Stimulated activated CD4-positive, alpha-beta T cell treated with anti-CD3 and anti-CD28 coated beads, Interleukin-15, amount 100 ng/mL, for 48 hours (primary cell): ENCODE data around the gene TENM3.

Source experiments
- DNase-seq, 2 donors: peaks; one replicate each; pipeline ENCODE4 v3.0.0-alpha.2; 2020; ENCODE audit warnings: low read depth in 2 of 2

The TENM3 gene

GRCh38 chr4:182400081-182400480, 156.9 kb downstream of the TENM3 start:
- DNase-seq = no peak

- DNase-seq = no peak
Measured at GRCh38 chr4:182400790-182401189, 157.6 kb downstream of the TENM3 start.

GRCh38 chr4:182404376-182404775, 161.2 kb downstream of the TENM3 start:
- no peak for DNase-seq

- no peak for DNase-seq
Measured at GRCh38 chr4:182405087-182405486, 161.9 kb downstream of the TENM3 start.

GRCh38 chr4:182409271-182409670, 166.1 kb downstream of the TENM3 start:
- DNase-seq = no peak

GRCh38 chr4:182411391-182411790, 168.2 kb downstream of the TENM3 start:
- no peak for DNase-seq

- DNase-seq = no peak
Measured at GRCh38 chr4:182413550-182413949, 170.3 kb downstream of the TENM3 start.

- no peak for DNase-seq
Measured at GRCh38 chr4:182415116-182415515, 171.9 kb downstream of the TENM3 start.

- DNase-seq = no peak
Measured at GRCh38 chr4:182416067-182416466, 172.9 kb downstream of the TENM3 start.

- no peak for DNase-seq
Measured at GRCh38 chr4:182418054-182418734, 175.0 kb downstream of the TENM3 start.

GRCh38 chr4:182420189-182420588, 177.0 kb downstream of the TENM3 start:
- no peak for DNase-seq

GRCh38 chr4:182421753-182422152, 178.6 kb downstream of the TENM3 start:
- no peak for DNase-seq

GRCh38 chr4:182425302-182425701, 182.1 kb downstream of the TENM3 start:
- DNase-seq = no peak

- DNase-seq = no peak
Measured at GRCh38 chr4:182426901-182427300, 183.7 kb downstream of the TENM3 start.

- DNase-seq = no peak
Measured at GRCh38 chr4:182427554-182427953, 184.4 kb downstream of the TENM3 start.

GRCh38 chr4:182429896-182430295, 186.7 kb downstream of the TENM3 start:
- DNase-seq = no peak

- DNase-seq = no peak
Measured at GRCh38 chr4:182432819-182433218, 189.6 kb downstream of the TENM3 start.

- DNase-seq = no peak
Measured at GRCh38 chr4:182434720-182435119, 191.5 kb downstream of the TENM3 start.

GRCh38 chr4:182435401-182435800, 192.2 kb downstream of the TENM3 start:
- no peak for DNase-seq

- no peak for DNase-seq
Measured at GRCh38 chr4:182443070-182443469, 199.9 kb downstream of the TENM3 start.

GRCh38 chr4:182447767-182448280, 204.6 kb downstream of the TENM3 start:
- DNase-seq = no peak

- DNase-seq = peak; percentile 13 to 22
Measured at GRCh38 chr4:182448281-182449151, 205.3 kb downstream of the TENM3 start.
